Common myeloid progenitor, CD34-positive (primary cell): ENCODE results near the gene EMC6.
A peak's percentile ranks its signal among the peaks of the same experiment; 100 is the strongest.

Experiments used
- CTCF ChIA-PET: fragments of 350-600 bp; sonication (Branson Sonifier 250); formaldehyde crosslinking; loops from one replicate; lab custom pipeline; 2021; ENCODE audit warnings: antibody characterized with exemption; lab: Charles Lee
- POLR2A ChIA-PET: fragments of 350-600 bp; sonication (Branson Sonifier 250); formaldehyde crosslinking; loops from one replicate; lab custom pipeline; 2021; ENCODE audit warnings: antibody characterized with exemption; lab: Charles Lee
- DNase-seq, 3 donors: peaks; one replicate each; pipeline versions ENCODE4 v3.0.0 to v3.0.0-alpha.2; 2013
- H3K27ac ChIP-seq, 2 experiments: 1 replicate in 1 of 2; 2 replicates in 1 of 2; pipeline ENCODE4 v1.7.0; 2013; ENCODE audit warnings: inconsistent platforms in 2 of 2, low read length in 2 of 2, mild to moderate bottlenecking in 2 of 2, low read depth in 1 of 2, moderate library complexity in 1 of 2; ENCODE audit not compliant: severe bottlenecking in 2 of 2, insufficient read depth in 1 of 2, poor library complexity in 1 of 2
- H3K27me3 ChIP-seq, 5 experiments: replicated peaks in 2 of 5; 1 replicate in 3 of 5; 2 replicates in 2 of 5; pipeline versions ENCODE4 v1.6.1 to v1.7.0; 2013; ENCODE audit warnings: low read length in 4 of 5, mild to moderate bottlenecking in 2 of 5, moderate library complexity in 2 of 5, inconsistent platforms in 1 of 5; ENCODE audit not compliant: insufficient read depth in 5 of 5, control insufficient read depth in 4 of 5
- H3K36me3 ChIP-seq, 4 experiments: 1 replicate in 2 of 4; 2 replicates in 2 of 4; pipeline versions ENCODE4 v1.6.1 to v1.7.0; 2013; ENCODE audit warnings: low read length in 3 of 4, control low read depth in 1 of 4, mild to moderate bottlenecking in 1 of 4; ENCODE audit not compliant: control insufficient read depth in 4 of 4, insufficient read depth in 4 of 4
- H3K4me1 ChIP-seq, 4 experiments: 1 replicate in 3 of 4; 2 replicates in 1 of 4; pipeline versions ENCODE4 v1.6.1 to v1.7.1; 2013; ENCODE audit warnings: low read length in 3 of 4, mild to moderate bottlenecking in 3 of 4, control low read depth in 1 of 4, inconsistent platforms in 1 of 4, moderate library complexity in 1 of 4; ENCODE audit not compliant: control insufficient read depth in 4 of 4, insufficient read depth in 4 of 4; ENCODE audit errors: control extremely low read depth in 1 of 4
- H3K4me3 ChIP-seq, 7 experiments: 1 replicate in 4 of 7; 2 replicates in 3 of 7; pipeline versions ENCODE4 v1.5.1 to v1.7.0; 2013; ENCODE audit warnings: mild to moderate bottlenecking in 7 of 7, low read length in 6 of 7, moderate library complexity in 6 of 7, inconsistent platforms in 2 of 7, low read depth in 2 of 7, control low read depth in 1 of 7; ENCODE audit not compliant: insufficient read depth in 4 of 7, control insufficient read depth in 1 of 7; ENCODE audit errors: extremely low read depth in 1 of 7
- H3K9me3 ChIP-seq, 5 experiments: 1 replicate in 4 of 5; 2 replicates in 1 of 5; pipeline versions ENCODE4 v1.6.1 to v1.7.1; 2013; ENCODE audit warnings: low read length in 4 of 5, mild to moderate bottlenecking in 2 of 5, inconsistent platforms in 1 of 5, low read depth in 1 of 5, moderate library complexity in 1 of 5; ENCODE audit not compliant: control insufficient read depth in 4 of 5, insufficient read depth in 2 of 5; ENCODE audit errors: control extremely low read depth in 1 of 5
- WGBS: methylation state at CpG from one replicate; pipeline ENCODE4 v1.1.5; 2013; ENCODE audit not compliant: insufficient coverage; 5-methylcytosine and 5-hydroxymethylcytosine counted together

EMC6 gene

GRCh38 chr17:3681057-3681456, 12.4 kb downstream of the EMC6 start:
- Histone ChIP-seq H3K36me3 (no peaks in the 10 kb centered on the region), H3K27ac (no peak overlapping the region), H3K4me1 (peaks cover 0 to 2% (median 0%) of the 10 kb centered on the region in 4 experiments), H3K4me3 (no peak overlapping the region), H3K9me3 (no peaks in the 10 kb centered on the region), H3K27me3 (peaks cover 0 to 8% (median 0%) of the 10 kb centered on the region in 5 experiments)
- ChIA-PET POLR2A (no interaction called here), CTCF (no interaction called here)
- no peak for DNase-seq
- WGBS = 95% methylated on average over 10 of the region's 12 CpGs

GRCh38 chr17:3681565-3681964, 13.0 kb downstream of the EMC6 start:
- no peak for DNase-seq
- peaks cover 0 to 8% (median 0%) of the 10 kb centered on the region in 5 experiments for H3K27me3 ChIP-seq
- WGBS = 87% methylated on average over 17 of the region's 20 CpGs
- H3K4me3 ChIP-seq = no peak overlapping the region
- CTCF ChIA-PET = interaction anchor here (1.5 kb wide), 1 partner anchor 11 kb away, joined by 5 read pairs; no protein-coding TSS in a partner anchor
- no peak overlapping the region for H3K27ac ChIP-seq
- peaks cover 0 to 2% (median 0%) of the 10 kb centered on the region in 4 experiments for H3K4me1 ChIP-seq
- H3K9me3 ChIP-seq = no peaks in the 10 kb centered on the region
- POLR2A ChIA-PET = no interaction called here
- no peaks in the 10 kb centered on the region for H3K36me3 ChIP-seq

- Histone ChIP-seq H3K27ac (no peak overlapping the region), H3K36me3 (no peaks in the 10 kb centered on the region), H3K4me1 (peaks cover 0 to 2% (median 0%) of the 10 kb centered on the region in 4 experiments), H3K27me3 (peaks cover 0 to 8% (median 0%) of the 10 kb centered on the region in 5 experiments), H3K4me3 (no peak overlapping the region), H3K9me3 (no peaks in the 10 kb centered on the region)
- ChIA-PET POLR2A (no interaction called here), CTCF (interaction anchor here (0.8 to 2.4 kb wide), 8 partner anchors 12 to 157 kb away, joined by 3 to 16 read pairs (median 5); no protein-coding TSS in a partner anchor)
- no peak for DNase-seq
- 100% methylated on average over 7 of the region's 12 CpGs for WGBS
These were observed 13.4 kb downstream of the EMC6 start for GRCh38 chr17:3682033-3682432.

- H3K4me1 ChIP-seq = peaks cover 0 to 2% (median 1%) of the 10 kb centered on the region in 4 experiments
- CTCF ChIA-PET = interaction anchor here (0.5 to 2.4 kb wide), 19 partner anchors 9 to 636 kb away, joined by 3 to 16 read pairs (median 4); partner anchors contain the start of genes EMC6 and TAX1BP3
- POLR2A ChIA-PET = no interaction called here
- H3K36me3 ChIP-seq = no peaks in the 10 kb centered on the region
- peak; percentile 41 to 66 (median 62) for DNase-seq
- no peak overlapping the region for H3K4me3 ChIP-seq
- H3K9me3 ChIP-seq = no peaks in the 10 kb centered on the region
- H3K27me3 ChIP-seq = peaks cover 0 to 8% (median 0%) of the 10 kb centered on the region in 5 experiments
- H3K27ac ChIP-seq = no peak overlapping the region
- WGBS = 74% methylated on average over 6 of the region's 10 CpGs
These were observed 14.5 kb downstream of the EMC6 start for GRCh38 chr17:3683054-3683511.

- ChIA-PET CTCF (no interaction called here), POLR2A (no interaction called here)
- Histone ChIP-seq H3K27me3 (peaks cover 0 to 8% (median 0%) of the 10 kb centered on the region in 5 experiments), H3K9me3 (no peaks in the 10 kb centered on the region), H3K27ac (no peak overlapping the region), H3K4me1 (peaks cover 0 to 4% (median 1%) of the 10 kb centered on the region in 4 experiments), H3K36me3 (peaks cover 0 to 5% (median 0%) of the 10 kb centered on the region in 4 experiments), H3K4me3 (no peak overlapping the region)
- DNase-seq = no peak
- whole genome bisulfite sequencing = 72% methylated on average over 4 of the region's 13 CpGs
These were observed 16.6 kb downstream of the EMC6 start for GRCh38 chr17:3685174-3685573.

GRCh38 chr17:3688027-3688553, 19.5 kb downstream of the EMC6 start:
- H3K4me1 ChIP-seq = peaks cover 0 to 4% (median 0%) of the 10 kb centered on the region in 4 experiments
- CTCF ChIA-PET = no interaction called here
- H3K36me3 ChIP-seq = peaks cover 0 to 7% (median 2%) of the 10 kb centered on the region in 4 experiments
- 83% methylated on average over 18 of the region's 19 CpGs for WGBS
- no peak overlapping the region for H3K27ac ChIP-seq
- peaks cover 0 to 8% (median 0%) of the 10 kb centered on the region in 5 experiments for H3K27me3 ChIP-seq
- H3K9me3 ChIP-seq = no peaks in the 10 kb centered on the region
- H3K4me3 ChIP-seq = no peak overlapping the region
- POLR2A ChIA-PET = no interaction called here
- DNase-seq = no peak

- H3K9me3 ChIP-seq = no peaks in the 10 kb centered on the region
- DNase-seq = no peak
- H3K27ac ChIP-seq = no peak overlapping the region
- POLR2A ChIA-PET = no interaction called here
- CTCF ChIA-PET = no interaction called here
- H3K36me3 ChIP-seq = peaks cover 0 to 7% (median 2%) of the 10 kb centered on the region in 4 experiments
- H3K4me1 ChIP-seq = peaks cover 0 to 4% (median 0%) of the 10 kb centered on the region in 4 experiments
- peaks cover 0 to 7% (median 0%) of the 10 kb centered on the region in 5 experiments for H3K27me3 ChIP-seq
- no peak overlapping the region for H3K4me3 ChIP-seq
- WGBS = 76% methylated on average over 5 of the region's 14 CpGs
These were observed 20.2 kb downstream of the EMC6 start for GRCh38 chr17:3688852-3689261.
